Uterus (tissue), 4 donors: ENCODE measurements around the gene PTCSC3. TPM values are rescaled to one million over a fixed set of nuclear protein-coding genes. Genes with fewer than 3 reads are reported as not detected.

Experiments
- DNase-seq, 2 donors: peaks; one replicate each; pipeline ENCODE4 v3.0.0-alpha.2; 2019 to 2020
- H3K27ac ChIP-seq, 2 donors: fragments of 200-600 bp; sonication (generic); 1 replicate in 1 of 2; 2 replicates in 1 of 2; pipeline ENCODE4 v1.5.1; 2016 to 2018
- H3K27me3 ChIP-seq, 2 donors: fragments of 200-600 bp; sonication (generic); one replicate each; pipeline ENCODE4 v1.5.1; 2018 to 2019; ENCODE audit warnings: control low read depth in 1 of 2
- H3K36me3 ChIP-seq, 2 donors: fragments of 200-600 bp; sonication (generic); one replicate each; pipeline ENCODE4 v1.5.1; 2019; ENCODE audit warnings: control low read depth in 1 of 2
- H3K4me1 ChIP-seq, 2 donors: fragments of 200-600 bp; sonication (generic); one replicate each; pipeline ENCODE4 v1.5.1; 2018 to 2019; ENCODE audit warnings: control low read depth in 1 of 2
- H3K4me3 ChIP-seq, 2 donors: fragments of 200-600 bp; sonication (generic); 1 replicate in 1 of 2; 2 replicates in 1 of 2; pipeline ENCODE4 v1.5.1; 2018 to 2019; ENCODE audit warnings: mild to moderate bottlenecking in 1 of 2
- H3K9me3 ChIP-seq, 2 donors: fragments of 200-600 bp; sonication (generic); one replicate each; pipeline ENCODE4 v1.5.1; 2019; ENCODE audit warnings: control low read depth in 1 of 2
- POLR2A ChIP-seq, 2 donors: fragments of 450-650 bp; IDR thresholded peaks; one replicate each; pipeline ENCODE4 v1.6.1; 2016; ENCODE audit warnings: antibody characterized with exemption in 2 of 2, mild to moderate bottlenecking in 1 of 2, moderate library complexity in 1 of 2
- intact Hi-C: fragments of 100-400 bp; cut with DNase I; formaldehyde crosslinking; loops from one replicate; pipeline ENCODE4 v1.15.1; 2023; ENCODE audit warnings: low total_unique reads
- total RNA-seq, 4 donors: library from RNA; depleted of rRNA in 3 of 4; stranded (reverse); fragments of >200 nt in 3 of 4; gene quantifications; one replicate each; pipeline versions ENCODE4 v1.1.0 to v1.2.4, GENCODE V29; 2014 to 2023
- TF ChIP-seq, protein P1 (sequence below), 4 experiments: fragments of 200-600 bp in 2 of 4; fragments of 450-650 bp in 2 of 4; sonication (generic) in 2 of 4; IDR thresholded peaks; one replicate each; pipeline ENCODE4 v1.5.1; 2016 to 2019; ENCODE audit warnings: antibody characterized with exemption in 4 of 4, mild to moderate bottlenecking in 2 of 4, moderate library complexity in 1 of 4
- donor health status: DM: yes; HTN: yes; CAD: no.

The PTCSC3 gene
- total RNA-seq, 4 donors from 2014 or later = not detected

DNA sequence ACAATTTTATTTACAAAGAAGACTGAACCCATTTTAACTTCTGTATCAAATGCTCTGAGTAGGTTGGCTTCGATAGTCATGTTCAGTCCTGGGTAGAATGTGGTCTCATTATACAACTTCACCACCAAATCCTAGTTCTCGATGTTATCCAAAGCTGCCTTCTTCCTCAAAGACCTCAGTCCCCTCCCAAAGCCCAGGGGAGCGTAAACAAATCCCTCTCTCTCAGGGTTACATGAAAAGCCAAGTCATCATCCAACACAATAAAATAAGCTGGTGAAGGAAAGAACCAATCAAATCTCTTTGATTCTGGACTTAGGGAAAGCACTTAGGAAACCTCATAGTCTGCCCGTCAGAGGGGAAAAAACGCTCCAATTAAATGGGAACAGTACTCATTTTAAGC lies 9.1 kb downstream of the PTCSC3 start:
- Histone ChIP-seq H3K4me3 (no peak overlapping the region), H3K4me1 (no peaks in the 10 kb centered on the region), H3K27me3 (no peaks in the 10 kb centered on the region), H3K9me3 (no peaks in the 10 kb centered on the region), H3K27ac (no peak overlapping the region), H3K36me3 (no peaks in the 10 kb centered on the region)
- intact Hi-C loops = no loop called here
- TF ChIP-seq POLR2A (IDR thresholded peaks at IDR 0.05) = no peak
- no peak for DNase-seq

DNA sequence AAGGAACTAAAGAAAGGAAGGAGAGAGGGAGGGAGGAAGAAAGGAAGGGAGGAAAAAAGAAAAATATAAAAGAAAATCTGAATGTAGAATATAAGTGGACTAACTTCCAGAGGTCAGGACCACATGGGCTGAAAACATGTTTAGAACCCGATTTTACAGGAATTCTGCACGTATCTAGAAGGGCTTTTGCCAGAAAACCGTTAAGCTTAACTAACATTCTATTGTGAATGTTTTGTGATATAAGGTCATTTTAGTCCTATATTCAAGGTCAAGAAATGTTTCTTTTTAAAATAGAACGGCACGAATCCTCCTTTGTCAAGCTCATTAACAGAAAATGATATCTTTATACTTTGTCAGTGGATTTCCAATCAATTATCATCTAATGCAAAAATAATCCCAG lies 13.1 kb downstream of the PTCSC3 start:
- H3K36me3 ChIP-seq = no peaks in the 10 kb centered on the region
- no peaks in the 10 kb centered on the region for H3K4me1 ChIP-seq
- no peaks in the 10 kb centered on the region for H3K27me3 ChIP-seq
- intact Hi-C loops = no loop called here
- no peaks in the 10 kb centered on the region for H3K9me3 ChIP-seq
- no peak for DNase-seq
- H3K4me3 ChIP-seq = no peak overlapping the region
- TF ChIP-seq, protein P1, sequence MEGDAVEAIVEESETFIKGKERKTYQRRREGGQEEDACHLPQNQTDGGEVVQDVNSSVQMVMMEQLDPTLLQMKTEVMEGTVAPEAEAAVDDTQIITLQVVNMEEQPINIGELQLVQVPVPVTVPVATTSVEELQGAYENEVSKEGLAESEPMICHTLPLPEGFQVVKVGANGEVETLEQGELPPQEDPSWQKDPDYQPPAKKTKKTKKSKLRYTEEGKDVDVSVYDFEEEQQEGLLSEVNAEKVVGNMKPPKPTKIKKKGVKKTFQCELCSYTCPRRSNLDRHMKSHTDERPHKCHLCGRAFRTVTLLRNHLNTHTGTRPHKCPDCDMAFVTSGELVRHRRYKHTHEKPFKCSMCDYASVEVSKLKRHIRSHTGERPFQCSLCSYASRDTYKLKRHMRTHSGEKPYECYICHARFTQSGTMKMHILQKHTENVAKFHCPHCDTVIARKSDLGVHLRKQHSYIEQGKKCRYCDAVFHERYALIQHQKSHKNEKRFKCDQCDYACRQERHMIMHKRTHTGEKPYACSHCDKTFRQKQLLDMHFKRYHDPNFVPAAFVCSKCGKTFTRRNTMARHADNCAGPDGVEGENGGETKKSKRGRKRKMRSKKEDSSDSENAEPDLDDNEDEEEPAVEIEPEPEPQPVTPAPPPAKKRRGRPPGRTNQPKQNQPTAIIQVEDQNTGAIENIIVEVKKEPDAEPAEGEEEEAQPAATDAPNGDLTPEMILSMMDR (IDR thresholded peaks at IDR 0.05) = no peak
- TF ChIP-seq POLR2A (IDR thresholded peaks at IDR 0.05) = no peak
- no peak overlapping the region for H3K27ac ChIP-seq

DNA sequence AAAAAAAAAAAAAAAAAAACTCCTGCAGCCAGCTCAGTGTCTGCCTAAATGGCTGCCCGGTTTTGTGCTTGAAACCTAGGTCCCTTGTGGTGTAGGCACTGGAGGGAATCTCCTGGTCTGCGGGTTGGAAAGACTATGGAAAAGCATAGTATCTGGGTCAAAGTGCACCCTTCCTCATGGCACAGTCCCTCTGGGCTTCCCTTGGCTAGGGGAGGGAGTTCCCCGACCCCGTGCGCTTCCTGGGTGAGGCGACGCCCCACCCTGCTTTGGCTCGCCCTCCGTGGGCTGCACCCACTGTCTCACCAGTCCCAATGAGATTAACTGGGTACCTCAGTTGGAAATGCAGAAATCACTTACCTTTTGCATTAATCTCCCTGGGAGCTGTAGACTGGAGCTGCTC lies 14.3 kb downstream of the PTCSC3 start:
- no peak overlapping the region for H3K4me3 ChIP-seq
- no peaks in the 10 kb centered on the region for H3K36me3 ChIP-seq
- no peak for TF ChIP-seq POLR2A (IDR thresholded peaks at IDR 0.05)
- TF ChIP-seq, protein P1 (IDR thresholded peaks at IDR 0.05) = no peak
- no peak for DNase-seq
- intact Hi-C loops = no loop called here
- H3K4me1 ChIP-seq = no peaks in the 10 kb centered on the region
- no peaks in the 10 kb centered on the region for H3K9me3 ChIP-seq
- no peaks in the 10 kb centered on the region for H3K27me3 ChIP-seq
- H3K27ac ChIP-seq = no peak overlapping the region

DNA sequence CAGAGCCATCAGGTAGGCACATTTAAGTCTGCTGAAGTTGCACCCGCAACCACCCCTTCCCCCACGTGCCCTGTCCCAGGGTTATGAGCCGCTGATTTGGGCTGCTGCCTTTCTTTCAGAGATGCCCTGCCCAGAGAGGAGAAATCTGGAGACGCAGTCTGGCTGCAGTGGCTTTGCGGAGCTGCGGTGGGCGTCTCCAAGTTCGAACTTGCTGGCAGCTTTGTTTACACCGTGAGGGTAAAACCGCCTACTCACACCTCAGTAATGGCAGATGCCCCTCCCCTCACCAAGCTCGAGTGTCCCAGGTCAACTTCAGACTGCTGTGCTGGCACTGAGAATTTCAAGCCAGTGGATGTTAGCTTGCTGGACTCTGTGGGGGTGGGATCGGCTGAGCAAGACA lies 14.7 kb downstream of the PTCSC3 start:
- no peak overlapping the region for H3K27ac ChIP-seq
- TF ChIP-seq, protein P1 (IDR thresholded peaks at IDR 0.05) = no peak
- no peak for TF ChIP-seq POLR2A (IDR thresholded peaks at IDR 0.05)

DNA sequence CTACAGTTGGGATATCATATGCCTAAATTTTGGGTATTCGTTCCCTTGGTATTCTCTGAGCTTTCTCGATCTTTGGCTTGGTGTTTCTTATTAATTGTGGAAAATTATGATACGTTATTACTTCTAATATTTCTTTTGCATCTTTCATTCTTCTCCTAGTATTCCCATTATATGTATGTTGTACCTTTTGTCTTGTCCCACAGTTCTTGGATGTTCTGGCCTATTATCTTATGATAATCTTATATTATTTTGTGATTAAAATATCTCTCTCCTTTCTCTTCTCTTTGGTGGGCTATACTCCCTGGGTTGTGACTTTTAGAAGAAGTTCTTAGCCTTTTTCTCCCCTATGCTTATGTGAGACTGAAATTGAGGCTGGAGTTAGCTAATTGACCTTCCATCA lies 25.2 kb downstream of the PTCSC3 start:
- Histone ChIP-seq H3K27me3 (no peaks in the 10 kb centered on the region), H3K4me3 (no peak overlapping the region), H3K27ac (no peak overlapping the region), H3K4me1 (no peaks in the 10 kb centered on the region), H3K36me3 (no peaks in the 10 kb centered on the region), H3K9me3 (no peaks in the 10 kb centered on the region)
- DNase-seq = no peak
- intact Hi-C loops = no loop called here
- TF ChIP-seq POLR2A (IDR thresholded peaks at IDR 0.05) = no peak
- TF ChIP-seq, protein P1 (IDR thresholded peaks at IDR 0.05) = no peak

More for the DNA sequence above, 14.7 kb downstream of the PTCSC3 start:
- no peak for DNase-seq
- H3K4me1 ChIP-seq = no peaks in the 10 kb centered on the region
- no peaks in the 10 kb centered on the region for H3K27me3 ChIP-seq
- no peaks in the 10 kb centered on the region for H3K9me3 ChIP-seq
- no peak overlapping the region for H3K4me3 ChIP-seq
- intact Hi-C loops = no loop called here
- no peaks in the 10 kb centered on the region for H3K36me3 ChIP-seq

DNA sequence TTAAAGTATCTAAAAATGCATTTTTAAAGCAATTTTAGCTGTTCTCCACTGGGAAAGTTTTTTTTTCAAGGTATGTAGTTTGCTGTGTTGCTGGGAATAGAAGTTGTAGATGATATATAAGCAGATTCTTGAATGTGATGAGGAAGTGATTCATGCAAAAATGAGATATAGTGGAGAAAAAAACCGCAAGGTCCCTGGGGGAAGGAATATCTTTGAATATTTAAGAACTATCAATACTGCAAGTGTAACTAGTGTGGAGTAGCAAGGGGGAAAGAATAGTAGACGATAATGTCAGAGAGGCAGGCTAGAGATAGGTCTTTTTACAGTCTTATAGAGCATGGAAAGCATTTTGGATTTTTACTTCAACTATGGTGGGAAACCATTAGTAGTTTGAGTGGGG lies 42.5 kb downstream of the PTCSC3 start:
- no peak overlapping the region for H3K27ac ChIP-seq
- H3K9me3 ChIP-seq = no peaks in the 10 kb centered on the region
- no peak for DNase-seq
- no peak overlapping the region for H3K4me3 ChIP-seq
- H3K36me3 ChIP-seq = no peaks in the 10 kb centered on the region
- H3K4me1 ChIP-seq = no peaks in the 10 kb centered on the region
- TF ChIP-seq, protein P1 (IDR thresholded peaks at IDR 0.05) = no peak
- no peak for TF ChIP-seq POLR2A (IDR thresholded peaks at IDR 0.05)
- no peaks in the 10 kb centered on the region for H3K27me3 ChIP-seq
- intact Hi-C loops = no loop called here
